B cell (primary cell): ENCODE results near the gene MYL12B. TPM values are rescaled to one million over a fixed set of nuclear protein-coding genes. Genes with fewer than 3 reads are reported as not detected.

Experiments used
- ATAC-seq: fragments of 200-7000 bp; cut with Tn5 transposase; one replicate; pipeline ENCODE4 v1.10.0; 2021; ENCODE audit warnings: low read depth, mild to moderate bottlenecking, moderate number of reproducible peaks, moderate library complexity
- CTCF ChIA-PET: fragments of 350-600 bp; sonication (Branson Sonifier 250); formaldehyde crosslinking; loops from one replicate; lab custom pipeline; 2021; ENCODE audit warnings: antibody characterized with exemption, inconsistent platforms; lab: Charles Lee
- POLR2A ChIA-PET: fragments of 350-600 bp; sonication (Branson Sonifier 250); formaldehyde crosslinking; loops from one replicate; lab custom pipeline; 2021; ENCODE audit warnings: antibody characterized with exemption; lab: Charles Lee
- DNase-seq: peaks from one replicate; pipeline ENCODE4 v3.0.0; 2013
- H2AFZ ChIP-seq: 2 replicates; pipeline ENCODE4 v1.6.1; 2012; ENCODE audit warnings: mild to moderate bottlenecking, low read depth, low read length; ENCODE audit not compliant: insufficient read depth, poor library complexity, severe bottlenecking
- H3K27ac ChIP-seq, 2 donors: 1 replicate in 1 of 2; 2 replicates in 1 of 2; pipeline ENCODE4 v1.5.1; 2012 to 2013; ENCODE audit warnings: low read length in 2 of 2, mild to moderate bottlenecking in 2 of 2, moderate library complexity in 1 of 2
- H3K27me3 ChIP-seq, 4 experiments: fragments of 200-600 bp in 1 of 4; sonication (generic) in 1 of 4; replicated peaks in 1 of 4; 1 replicate in 2 of 4; 2 replicates in 2 of 4; pipeline versions ENCODE4 v1.6.1 to v1.7.0; 2013 to 2016; ENCODE audit warnings: low read length in 3 of 4, mild to moderate bottlenecking in 2 of 4, mixed read lengths in 1 of 4, moderate library complexity in 1 of 4; ENCODE audit not compliant: insufficient read depth in 4 of 4, control insufficient read depth in 3 of 4; ENCODE audit errors: control extremely low read depth in 1 of 4
- H3K36me3 ChIP-seq, 2 experiments: replicated peaks in 1 of 2; 1 replicate in 1 of 2; 2 replicates in 1 of 2; pipeline versions ENCODE4 v1.6.1 to v1.7.1; 2013; ENCODE audit warnings: low read length in 1 of 2; ENCODE audit not compliant: insufficient read depth in 2 of 2, control insufficient read depth in 1 of 2; ENCODE audit errors: control extremely low read depth in 1 of 2, extremely low read depth in 1 of 2
- H3K4me1 ChIP-seq, 2 donors: fragments of 200-600 bp in 1 of 2; sonication (generic) in 1 of 2; 1 replicate in 1 of 2; 2 replicates in 1 of 2; pipeline versions ENCODE4 v1.5.1 to v1.6.1; 2013 to 2017; ENCODE audit warnings: low read length in 2 of 2; ENCODE audit not compliant: control insufficient read depth in 2 of 2, insufficient read depth in 2 of 2
- H3K4me2 ChIP-seq: replicated peaks from 2 replicates; pipeline ENCODE3; 2012; ENCODE audit warnings: mild to moderate bottlenecking, low read depth, low read length; ENCODE audit not compliant: poor library complexity, severe bottlenecking
- H3K4me3 ChIP-seq, 5 experiments: fragments of 200-600 bp in 1 of 5; sonication (generic) in 1 of 5; 1 replicate in 3 of 5; 2 replicates in 2 of 5; pipeline versions ENCODE4 v1.5.1 to v1.7.0; 2011 to 2016; ENCODE audit warnings: low read length in 4 of 5, mild to moderate bottlenecking in 4 of 5, low read depth in 2 of 5, control low read depth in 1 of 5, moderate library complexity in 1 of 5; ENCODE audit not compliant: insufficient read depth in 1 of 5; ENCODE audit errors: control extremely low read depth in 1 of 5, extremely low read depth in 1 of 5
- H3K79me2 ChIP-seq: fragments of 200-600 bp; sonication (generic); one replicate; pipeline ENCODE4 v1.6.0; 2016; ENCODE audit warnings: low read length; ENCODE audit not compliant: control insufficient read depth, insufficient read depth
- H3K9ac ChIP-seq: fragments of 200-600 bp; sonication (generic); 2 replicates; pipeline ENCODE4 v1.6.1; 2017; ENCODE audit warnings: mild to moderate bottlenecking, low read length, moderate library complexity
- H3K9me3 ChIP-seq, 3 donors: one replicate each; pipeline versions ENCODE4 v1.6.1 to v1.7.1; 2013; ENCODE audit warnings: low read length in 2 of 3; ENCODE audit not compliant: control insufficient read depth in 2 of 3, insufficient read depth in 1 of 3; ENCODE audit errors: control extremely low read depth in 1 of 3
- H4K20me1 ChIP-seq: 2 replicates; pipeline ENCODE4 v1.6.0; 2012; ENCODE audit warnings: mild to moderate bottlenecking, low read length; ENCODE audit not compliant: insufficient read depth, control insufficient read depth, poor library complexity, severe bottlenecking
- H3K27ac Mint-ChIP-seq: one replicate; pipeline ENCODE4 v1.8.0; 2021; ENCODE audit warnings: mixed read lengths
- H3K27me3 Mint-ChIP-seq: one replicate; pipeline ENCODE4 v1.8.0; 2021; ENCODE audit warnings: mixed read lengths
- H3K4me1 Mint-ChIP-seq: one replicate; pipeline ENCODE4 v1.8.0; 2021; ENCODE audit warnings: mixed read lengths
- H3K4me3 Mint-ChIP-seq: one replicate; pipeline ENCODE4 v1.8.0; 2021; ENCODE audit warnings: mixed read lengths
- H3K9me3 Mint-ChIP-seq: one replicate; pipeline ENCODE4 v1.8.0; 2022; ENCODE audit warnings: mixed read lengths; ENCODE audit not compliant: insufficient read depth
- CTCF ChIP-seq: fragments of 200-600 bp; IDR thresholded peaks from one replicate; pipeline ENCODE4 v1.8.0; 2022; ENCODE audit warnings: antibody characterized with exemption, mild to moderate bottlenecking
- EZH2 ChIP-seq: IDR thresholded peaks from 2 replicates; pipeline ENCODE4 v1.6.1; 2012; ENCODE audit warnings: borderline replicate concordance, low read depth, mild to moderate bottlenecking, moderate library complexity, low read length; ENCODE audit not compliant: insufficient read depth, poor library complexity, severe bottlenecking
- WGBS: methylation state at CpG from one replicate; pipeline ENCODE4 v1.1.5; 2013; ENCODE audit warnings: missing lambda C conversion rate; ENCODE audit not compliant: insufficient coverage; 5-methylcytosine and 5-hydroxymethylcytosine counted together
- intact Hi-C: fragments of 100-400 bp; cut with micrococcal nuclease; formaldehyde crosslinking; loops from one replicate; pipeline ENCODE4 v1.10.0; 2022
- polyA plus RNA-seq: library from polyadenylated mRNA; depleted of rRNA; stranded (reverse); fragments of >200 nt; gene quantifications from 2 replicates; pipeline ENCODE4 v1.2.3, GENCODE V29; 2012
- total RNA-seq, 2 donors: library from RNA; stranded (reverse); fragments of 120-200 nt in 1 of 2; gene quantifications; 1 replicate in 1 of 2; 2 replicates in 1 of 2; pipeline versions ENCODE4 v1.2.3 to v1.2.4, GENCODE V29; 2013 to 2022

Gene MYL12B
- total and polyA plus RNA-seq, 2 donors (not counting 1 experiment from before 2014, with no cell fraction given) = 127 to 139 TPM

- H3K27me3 ChIP-seq = no peaks in the 10 kb centered on the region
- H4K20me1 ChIP-seq = no peaks in the 10 kb centered on the region
- no peak overlapping the region for H3K27ac ChIP-seq
- Mint-ChIP-seq H3K27ac (no peak overlapping the region), H3K4me1 (no peaks in the 10 kb centered on the region), H3K9me3 (no peaks in the 10 kb centered on the region), H3K27me3 (peaks cover 15% of the 10 kb centered on the region), H3K4me3 (no peak overlapping the region)
- intact Hi-C loops = no loop called here
- DNase-seq = no peak
- H3K4me2 ChIP-seq = no peak overlapping the region
- ChIA-PET CTCF (no interaction called here), POLR2A (no interaction called here)
- no peak overlapping the region for H3K4me3 ChIP-seq
- H3K36me3 ChIP-seq = no peaks in the 10 kb centered on the region
- TF ChIP-seq CTCF = no peak
- no peak for ATAC-seq
- WGBS = 89% methylated on average over 3 of the region's 7 CpGs
- no peak overlapping the region for H3K9ac ChIP-seq
- H3K9me3 ChIP-seq = no peaks in the 10 kb centered on the region
- H2AFZ ChIP-seq = no peak overlapping the region
- H3K79me2 ChIP-seq = no peaks in the 10 kb centered on the region
- H3K4me1 ChIP-seq = no peaks in the 10 kb centered on the region
Observed at GRCh38 chr18:3305354-3305762, 43.4 kb downstream of the MYL12B start.

DNA sequence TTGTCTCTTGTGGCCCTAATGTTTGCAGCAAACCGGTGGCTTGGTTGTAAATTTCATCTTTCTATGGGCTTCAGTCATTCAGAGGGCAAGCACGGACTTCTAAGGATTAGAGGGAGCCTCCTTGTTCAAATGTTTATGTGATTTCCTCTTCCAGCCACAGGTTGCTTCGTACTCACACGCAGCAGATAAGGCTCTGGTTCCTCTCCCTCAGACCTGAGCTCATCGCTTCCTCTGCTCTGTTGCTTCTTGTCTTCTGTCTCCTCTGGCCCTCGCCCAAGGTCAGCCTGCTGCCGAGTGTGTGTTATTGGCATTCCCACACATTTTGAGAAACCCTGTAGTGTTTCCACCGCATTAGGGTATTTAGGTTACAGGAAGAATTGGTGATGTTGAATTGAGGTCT is 44.0 kb downstream of the MYL12B start:
- H3K27me3 ChIP-seq = no peaks in the 10 kb centered on the region
- no peaks in the 10 kb centered on the region for H3K9me3 Mint-ChIP-seq
- DNase-seq (no peak), ATAC-seq (no peak)
- ChIA-PET POLR2A (no interaction called here), CTCF (no interaction called here)
- peaks cover 11% of the 10 kb centered on the region for H3K27me3 Mint-ChIP-seq
- H4K20me1 ChIP-seq = no peaks in the 10 kb centered on the region
- no peak overlapping the region for H3K9ac ChIP-seq
- TF ChIP-seq CTCF (no peak), EZH2 (no peak)
- no peaks in the 10 kb centered on the region for H3K9me3 ChIP-seq
- H3K4me1 ChIP-seq = no peaks in the 10 kb centered on the region
- H3K4me3 ChIP-seq = no peak overlapping the region
- H3K4me2 ChIP-seq = no peak overlapping the region
- no peaks in the 10 kb centered on the region for H3K79me2 ChIP-seq
- H2AFZ ChIP-seq = no peak overlapping the region
- H3K4me3 Mint-ChIP-seq = no peak overlapping the region
- no peak overlapping the region for H3K27ac Mint-ChIP-seq
- no peaks in the 10 kb centered on the region for H3K4me1 Mint-ChIP-seq
- no peak overlapping the region for H3K27ac ChIP-seq
- H3K36me3 ChIP-seq = no peaks in the 10 kb centered on the region
- intact Hi-C loops = no loop called here
- WGBS = 84% methylated on average over 8 of the region's 8 CpGs
